Testis (tissue), 2 donors: ENCODE results near the gene NAPB.

ENCODE experiments used
- CTCF ChIP-seq, 3 experiments: fragments of 450-650 bp in 2 of 3; fragments of 200-600 bp in 1 of 3; sonication (generic) in 1 of 3; IDR thresholded peaks; one replicate each; pipeline ENCODE4 v1.5.1; 2016 to 2019; ENCODE audit warnings: antibody characterized with exemption in 3 of 3, mild to moderate bottlenecking in 2 of 3, moderate library complexity in 1 of 3
- POLR2A ChIP-seq: fragments of 450-650 bp; IDR thresholded peaks from one replicate; pipeline ENCODE4 v1.6.1; 2017; ENCODE audit warnings: antibody characterized with exemption, mild to moderate bottlenecking, moderate library complexity

- peak; percentile 73 to 90 (median 78) for TF ChIP-seq CTCF (IDR thresholded peaks at IDR 0.05)
- no peak for TF ChIP-seq POLR2A
These were observed 20.6 kb upstream of the NAPB start for GRCh38 chr20:23441850-23442313.
